Measurements from ENCODE around the gene GRIK3. TPM values are rescaled to one million over a fixed set of nuclear protein-coding genes. Genes with fewer than 3 reads are reported as not detected.

GRIK3 gene
- total RNA-seq, 2 donors from 2014 or later = 0.30 to 0.55 TPM

DNA sequence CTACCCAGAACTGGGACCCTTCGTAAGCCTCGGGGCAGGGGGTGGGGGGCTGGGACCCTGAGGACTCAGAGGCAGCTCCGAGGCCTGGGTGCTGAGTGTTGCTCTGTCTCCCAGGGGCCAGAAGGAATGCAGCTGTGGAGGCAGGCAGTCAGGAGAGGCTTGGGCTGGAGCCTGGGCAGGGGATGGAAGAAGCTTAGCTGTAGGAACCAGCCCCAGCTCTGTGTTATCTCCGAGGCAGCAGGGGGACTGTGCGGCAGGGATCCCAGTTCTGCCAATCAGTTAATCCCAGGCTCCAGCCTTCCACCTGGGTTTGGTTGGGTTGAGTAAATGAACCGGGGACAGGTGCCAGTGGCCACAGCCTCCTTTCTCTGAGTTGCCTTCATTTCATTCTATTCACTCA, 8.2 kb upstream of the GRIK3 start:
- H3K27ac ChIP-seq = no peak overlapping the region
- H3K4me3 ChIP-seq = no peak overlapping the region
- no peaks in the 10 kb centered on the region for H3K4me1 ChIP-seq
- no peak for DNase-seq (ENCODE audit: low spot score)
- no peaks in the 10 kb centered on the region for H3K9me3 ChIP-seq
- peaks cover 4 to 12% of the 10 kb centered on the region in 2 donors for H3K27me3 ChIP-seq
- TF ChIP-seq, protein P1, sequence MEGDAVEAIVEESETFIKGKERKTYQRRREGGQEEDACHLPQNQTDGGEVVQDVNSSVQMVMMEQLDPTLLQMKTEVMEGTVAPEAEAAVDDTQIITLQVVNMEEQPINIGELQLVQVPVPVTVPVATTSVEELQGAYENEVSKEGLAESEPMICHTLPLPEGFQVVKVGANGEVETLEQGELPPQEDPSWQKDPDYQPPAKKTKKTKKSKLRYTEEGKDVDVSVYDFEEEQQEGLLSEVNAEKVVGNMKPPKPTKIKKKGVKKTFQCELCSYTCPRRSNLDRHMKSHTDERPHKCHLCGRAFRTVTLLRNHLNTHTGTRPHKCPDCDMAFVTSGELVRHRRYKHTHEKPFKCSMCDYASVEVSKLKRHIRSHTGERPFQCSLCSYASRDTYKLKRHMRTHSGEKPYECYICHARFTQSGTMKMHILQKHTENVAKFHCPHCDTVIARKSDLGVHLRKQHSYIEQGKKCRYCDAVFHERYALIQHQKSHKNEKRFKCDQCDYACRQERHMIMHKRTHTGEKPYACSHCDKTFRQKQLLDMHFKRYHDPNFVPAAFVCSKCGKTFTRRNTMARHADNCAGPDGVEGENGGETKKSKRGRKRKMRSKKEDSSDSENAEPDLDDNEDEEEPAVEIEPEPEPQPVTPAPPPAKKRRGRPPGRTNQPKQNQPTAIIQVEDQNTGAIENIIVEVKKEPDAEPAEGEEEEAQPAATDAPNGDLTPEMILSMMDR (IDR thresholded peaks at IDR 0.05) = no peak
- no peaks in the 10 kb centered on the region for H3K36me3 ChIP-seq

DNA sequence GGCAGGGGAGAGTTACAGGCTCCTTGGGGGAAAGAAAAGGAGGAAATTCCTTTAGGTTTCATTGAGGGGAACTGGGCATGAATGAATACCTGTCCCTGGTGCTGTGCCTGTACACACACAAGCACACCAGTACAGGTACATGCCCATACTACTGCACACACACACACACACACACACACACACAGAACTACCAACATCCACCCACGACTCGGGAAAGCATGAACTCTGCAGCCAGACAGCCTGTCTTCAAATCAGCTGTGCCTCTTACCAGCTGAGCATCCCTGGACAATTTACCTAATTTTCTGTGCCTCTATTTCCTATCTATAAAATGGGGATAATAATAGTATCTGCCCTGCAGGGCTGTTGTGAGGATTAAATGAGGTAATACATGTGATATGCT, 7.2 kb upstream of the GRIK3 start:
- Histone ChIP-seq H3K36me3 (no peaks in the 10 kb centered on the region), H3K4me3 (no peak overlapping the region), H3K27ac (no peak overlapping the region), H3K27me3 (peaks cover 4 to 19% of the 10 kb centered on the region in 2 donors), H3K9me3 (no peaks in the 10 kb centered on the region), H3K4me1 (peaks cover 0 to 5% of the 10 kb centered on the region in 2 donors)
- no peak for DNase-seq (ENCODE audit: low spot score)
- TF ChIP-seq, protein P1 (IDR thresholded peaks at IDR 0.05) = no peak

DNA sequence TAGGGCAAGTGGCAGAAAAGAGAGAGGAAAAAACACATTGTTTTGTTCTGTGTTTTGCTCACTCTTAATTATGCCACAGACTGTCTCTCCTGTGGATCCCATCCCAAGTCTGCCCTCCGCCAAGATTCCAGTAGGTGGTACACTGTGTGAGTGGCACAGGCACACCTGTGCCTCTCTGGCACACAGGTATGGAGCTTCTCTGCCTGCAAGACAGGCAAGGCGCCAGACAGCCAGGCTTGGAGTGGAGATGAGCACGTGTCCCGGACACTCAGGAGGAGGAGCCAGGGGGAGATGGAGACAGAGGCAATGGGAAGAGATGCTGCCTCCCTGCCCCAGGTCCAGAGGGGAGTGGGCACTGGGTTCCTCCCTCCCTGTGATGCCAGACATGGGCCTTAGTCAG, 6.5 kb upstream of the GRIK3 start:
- Histone ChIP-seq H3K27ac (no peak overlapping the region), H3K4me1 (peaks cover 0 to 9% of the 10 kb centered on the region in 2 donors), H3K36me3 (no peaks in the 10 kb centered on the region), H3K27me3 (peaks cover 4 to 20% of the 10 kb centered on the region in 2 donors), H3K4me3 (no peak overlapping the region), H3K9me3 (no peaks in the 10 kb centered on the region)
- TF ChIP-seq, protein P1 (IDR thresholded peaks at IDR 0.05) = no peak
- no peak for DNase-seq (ENCODE audit: low spot score)

DNA sequence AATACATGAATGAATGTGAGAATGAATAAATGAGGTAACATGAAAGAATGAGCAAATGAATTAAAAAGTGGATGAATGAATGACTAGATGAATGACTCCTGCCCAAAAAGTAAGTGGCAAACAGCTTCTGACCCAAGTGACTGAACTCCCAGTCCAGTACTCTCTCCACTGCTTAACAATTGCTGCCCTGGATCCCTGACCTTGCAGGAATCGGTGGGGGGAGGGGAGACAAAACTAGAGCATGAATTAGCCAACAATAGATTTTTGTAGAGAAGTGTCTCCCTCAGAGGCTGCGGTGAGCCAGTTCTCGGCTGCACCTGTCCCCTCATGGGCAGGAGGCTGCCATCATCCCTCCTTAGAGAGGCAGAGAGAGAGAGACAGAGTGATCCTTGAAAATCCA, 5.9 kb upstream of the GRIK3 start:
- no peak overlapping the region for H3K27ac ChIP-seq
- DNase-seq (ENCODE audit: low spot score) = no peak

DNA sequence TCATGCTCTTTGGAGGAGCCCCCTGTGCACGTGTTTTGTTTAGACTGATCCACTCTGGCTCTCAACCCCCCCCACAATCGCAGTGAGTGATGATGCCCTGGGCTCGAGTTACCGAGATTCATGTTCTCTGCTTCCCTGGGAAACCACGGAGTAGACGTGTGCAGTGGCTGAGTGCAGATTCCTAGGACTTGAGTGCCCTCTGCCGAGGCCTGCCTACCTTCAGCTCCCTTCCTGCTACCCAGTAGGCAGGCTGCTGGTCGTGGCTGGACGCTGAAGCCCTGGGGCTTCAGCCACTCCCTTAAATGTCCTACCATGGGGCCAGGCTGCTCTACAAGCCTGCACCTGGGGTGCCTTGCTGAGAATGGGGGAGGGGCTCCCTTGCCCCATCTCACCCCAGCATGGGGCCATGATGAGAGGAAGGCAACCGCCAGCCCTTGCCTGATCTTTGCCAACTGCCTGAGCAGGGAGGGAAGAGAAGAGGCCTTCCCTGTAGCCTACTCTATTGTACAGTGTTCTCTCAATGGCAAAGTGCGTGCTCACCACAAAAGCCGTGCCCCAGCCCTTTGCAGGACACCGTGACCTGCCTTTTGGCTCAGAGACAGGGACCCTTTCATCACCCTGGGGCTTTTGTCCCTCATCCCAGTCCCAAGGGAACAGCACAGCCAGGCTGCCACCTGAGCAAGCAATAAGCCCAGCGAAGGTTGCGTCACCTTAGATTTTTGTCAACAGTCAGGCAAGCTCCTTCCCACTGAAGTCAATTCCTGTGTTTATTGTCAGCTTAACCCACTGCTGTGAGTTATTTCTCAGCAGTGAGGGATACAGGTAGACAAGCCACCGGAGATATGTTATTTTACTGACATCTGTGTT, 4.1 kb upstream of the GRIK3 start:
- TF ChIP-seq, protein P1 (IDR thresholded peaks at IDR 0.05) = no peak
- Histone ChIP-seq H3K27me3 (peaks cover 9 to 37% of the 10 kb centered on the region in 2 donors), H3K36me3 (no peaks in the 10 kb centered on the region), H3K27ac (no peak overlapping the region), H3K4me3 (no peak overlapping the region), H3K4me1 (peaks cover 0 to 23% of the 10 kb centered on the region in 2 donors), H3K9me3 (no peaks in the 10 kb centered on the region)
- DNase-seq (ENCODE audit: low spot score) = no peak

More for the DNA sequence above, 5.9 kb upstream of the GRIK3 start:
- TF ChIP-seq, protein P1 (IDR thresholded peaks at IDR 0.05) = no peak
- H3K27me3 ChIP-seq = peaks cover 8 to 22% of the 10 kb centered on the region in 2 donors
- no peak overlapping the region for H3K4me3 ChIP-seq
- no peaks in the 10 kb centered on the region for H3K9me3 ChIP-seq
- no peaks in the 10 kb centered on the region for H3K36me3 ChIP-seq
- peaks cover 0 to 9% of the 10 kb centered on the region in 2 donors for H3K4me1 ChIP-seq
